Right ventricle myocardium inferior (tissue), 1 donor: ENCODE measurements around the gene PAQR6. TPM values are rescaled to one million over a fixed set of nuclear protein-coding genes. Genes with fewer than 3 reads are reported as not detected.

Experiments
- ATAC-seq: fragments of 200-7000 bp; cut with Tn5 transposase; one replicate; pipeline ENCODE4 v1.9.1; 2020; ENCODE audit warnings: mild to moderate bottlenecking, moderate library complexity
- DNase-seq: peaks from one replicate; pipeline ENCODE4 v3.0.0; 2021; ENCODE audit errors: missing footprints
- intact Hi-C: fragments of 100-400 bp; cut with DNase I; formaldehyde crosslinking; loops from one replicate; pipeline ENCODE4 v1.11.0; 2022
- long read RNA-seq: library from polyadenylated mRNA; unstranded; transcript quantifications from one replicate; pipeline ENCODE4 v2.0.0, GENCODE V29; 2021
- total RNA-seq: library from RNA; stranded (reverse); fragmentation: NEBNext Ultra II Directional; extraction: Animal tissue kit (Norgen Biotek cat#: 25700); gene quantifications from one replicate; pipeline ENCODE4 v1.2.1, GENCODE V29; 2021
- donor health status: DM: no; HTN: yes; CAD: no; lungs with severe emphysema.

Gene PAQR6, protein sequence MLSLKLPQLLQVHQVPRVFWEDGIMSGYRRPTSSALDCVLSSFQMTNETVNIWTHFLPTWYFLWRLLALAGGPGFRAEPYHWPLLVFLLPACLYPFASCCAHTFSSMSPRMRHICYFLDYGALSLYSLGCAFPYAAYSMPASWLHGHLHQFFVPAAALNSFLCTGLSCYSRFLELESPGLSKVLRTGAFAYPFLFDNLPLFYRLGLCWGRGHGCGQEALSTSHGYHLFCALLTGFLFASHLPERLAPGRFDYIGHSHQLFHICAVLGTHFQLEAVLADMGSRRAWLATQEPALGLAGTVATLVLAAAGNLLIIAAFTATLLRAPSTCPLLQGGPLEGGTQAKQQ
- 0.54 TPM for total RNA-seq
- long read RNA-seq, partial matches to known transcripts: 0 of 1 reads
- long read RNA-seq, other reads (novel, unspliced or antisense): 1 of 1 reads

DNA sequence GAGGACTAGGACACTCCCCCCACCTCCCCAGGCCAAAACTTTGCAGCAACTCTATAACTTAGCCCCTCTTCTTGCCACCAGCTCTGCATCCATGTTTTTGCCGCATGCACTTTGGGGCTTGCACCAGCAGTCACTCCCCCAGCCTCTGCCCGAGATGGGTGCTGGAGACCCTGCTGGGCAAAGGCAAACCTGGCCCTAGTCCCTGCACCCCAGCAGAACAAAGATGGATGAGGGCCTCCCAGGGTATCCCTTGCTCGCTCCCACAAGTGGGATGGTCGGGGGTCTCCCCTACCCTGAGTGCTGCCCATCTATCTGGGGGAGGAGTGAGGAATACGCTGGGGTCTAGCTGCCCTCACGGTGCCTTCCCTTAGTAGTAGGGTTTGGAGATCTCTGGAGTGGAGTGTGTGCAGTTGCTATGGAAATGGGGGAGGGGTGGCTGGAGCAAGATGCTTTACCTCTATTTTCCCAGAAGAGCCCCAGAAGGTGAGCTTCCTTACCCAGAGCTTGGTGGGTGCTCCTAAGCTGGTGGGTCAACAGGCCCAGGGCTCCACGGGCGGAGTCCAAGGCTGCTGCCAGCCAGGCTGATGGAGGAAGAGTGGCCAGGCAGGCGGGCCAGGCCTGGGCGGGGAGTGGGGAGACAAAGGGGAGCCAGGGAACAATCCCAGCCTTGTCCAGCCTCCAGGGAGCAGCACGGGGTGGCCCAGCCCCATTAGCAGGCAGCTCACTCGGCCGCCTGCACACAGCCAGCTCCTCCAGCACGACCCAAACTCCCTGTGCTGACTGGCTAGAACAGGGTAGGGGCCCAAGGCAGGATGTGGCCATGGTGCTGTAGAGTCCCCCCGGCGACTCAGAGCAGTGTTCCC is at the start of gene PAQR6:
TSS of gene PAQR6 (minus strand) at position 597 of the 863 bp plus-strand sequence. CDS start 1,325 bp downstream, outside the sequence.
- ATAC-seq (peak; percentile 38), DNase-seq (no peak)
- intact Hi-C loops: no loop called here

DNA sequence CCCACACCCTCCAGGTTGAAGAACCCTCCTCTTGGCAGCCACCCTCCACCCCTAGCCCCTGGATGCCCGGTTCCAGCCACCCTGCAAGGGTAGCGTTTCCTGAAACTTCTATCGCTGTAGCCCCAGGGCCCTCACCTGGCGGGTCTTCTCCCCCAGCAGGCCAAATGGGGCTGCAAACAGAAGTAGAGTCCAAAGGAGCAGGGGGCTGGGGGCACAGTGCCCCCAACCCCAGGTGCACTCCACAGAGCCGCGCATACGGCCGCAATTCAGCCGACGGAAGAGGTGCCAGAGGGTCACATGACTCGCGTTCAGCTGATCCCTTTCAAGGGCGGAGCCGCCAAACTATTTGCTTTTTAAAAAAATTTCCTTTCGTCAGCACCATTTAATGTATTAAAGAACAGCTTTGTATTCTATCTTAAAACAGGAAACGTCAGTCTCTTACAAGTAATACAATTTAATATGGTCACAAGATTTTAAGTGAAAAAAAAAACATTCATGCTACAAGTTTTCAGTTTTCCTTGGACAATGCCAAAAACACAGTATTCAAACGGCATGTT is 47.6 kb upstream of the PAQR6 start, which contains the start of gene GLMP:
TSS of gene GLMP (minus strand) at position 289 of the 557 bp plus-strand sequence. CDS start at position 255, 34 bp downstream.
- peak; percentile 49 for ATAC-seq
- peak; percentile 80 for DNase-seq
- intact Hi-C loops: no loop called here

DNA sequence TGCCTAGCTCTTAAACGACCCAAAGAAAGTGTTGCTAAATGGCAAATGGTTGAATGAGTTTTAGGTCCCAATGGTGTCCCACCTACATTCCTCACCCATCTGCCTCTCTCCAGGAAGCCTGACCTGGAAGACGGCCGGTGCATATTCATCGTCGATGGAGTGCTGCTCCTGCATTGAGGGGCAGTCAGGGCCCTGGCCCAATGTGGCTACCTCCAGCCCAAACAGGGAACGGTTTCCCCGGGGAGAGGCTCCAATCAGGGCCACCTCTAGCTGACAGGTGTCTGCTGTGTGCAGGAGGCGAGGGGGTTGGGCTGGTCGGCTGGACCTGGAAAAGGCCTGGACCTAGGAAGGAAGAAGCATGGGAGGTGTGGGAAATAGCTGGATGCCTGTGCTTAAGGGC is 46.0 kb upstream of the PAQR6 start:
- intact Hi-C loops: no loop called here
- DNase-seq (no peak), ATAC-seq (no peak)

DNA sequence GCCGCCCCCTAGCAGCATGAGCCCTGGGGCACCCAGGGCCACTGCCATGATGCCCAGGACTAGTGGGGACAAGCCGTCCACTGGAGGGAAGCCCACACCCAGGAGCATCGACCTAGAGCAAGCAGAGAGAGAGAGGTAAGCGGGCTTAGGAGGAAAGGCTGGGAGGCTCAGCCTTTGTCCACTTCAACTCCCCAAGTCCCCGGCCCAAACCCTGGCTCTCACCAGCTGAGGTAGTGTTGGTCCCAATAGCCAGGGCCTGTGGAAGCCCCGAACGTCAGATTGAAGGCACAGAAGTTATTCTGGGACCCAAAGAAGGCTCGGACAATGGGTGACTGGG is 45.2 kb upstream of the PAQR6 start:
- ATAC-seq: no peak
- no peak for DNase-seq
- intact Hi-C loops: no loop called here

DNA sequence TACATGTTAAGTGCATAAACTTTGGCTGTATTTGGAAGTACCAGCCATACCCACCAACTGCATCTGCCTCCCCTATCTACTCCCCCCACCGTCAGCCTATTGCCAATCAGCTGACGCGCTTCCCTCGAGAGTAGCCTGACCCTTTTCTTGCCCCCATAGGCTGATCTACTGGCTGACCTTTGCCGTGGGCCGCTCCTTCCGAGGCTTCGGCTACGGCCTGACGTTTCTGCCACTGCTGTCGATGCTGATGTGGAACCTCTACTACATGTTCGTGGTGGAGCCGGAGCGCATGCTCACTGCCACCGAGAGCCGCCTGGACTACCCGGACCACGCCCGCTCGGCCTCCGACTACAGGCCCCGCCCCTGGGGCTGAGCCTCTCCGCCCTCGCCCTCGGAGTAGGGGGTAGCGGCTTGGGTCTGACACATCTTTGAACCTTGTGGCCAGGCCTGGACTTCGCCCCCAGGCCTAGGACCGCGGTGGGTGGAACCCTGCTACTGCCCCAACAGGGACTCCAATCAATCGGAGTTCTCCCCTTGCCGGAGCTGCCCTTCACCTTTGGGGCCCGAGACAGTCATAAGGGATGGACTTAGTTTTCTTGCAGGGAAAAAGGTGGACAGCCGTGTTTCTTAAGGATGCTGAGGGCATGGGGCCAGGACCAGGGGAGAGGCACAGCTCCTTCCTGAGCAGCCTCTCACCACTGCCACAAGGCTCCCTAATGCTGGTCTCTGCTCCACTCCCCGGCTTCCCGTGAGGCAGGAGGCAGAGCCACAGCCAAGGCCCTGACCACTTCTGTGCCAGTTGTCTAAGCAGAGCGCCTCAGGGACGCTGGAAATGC is 43.6 kb upstream of the PAQR6 start:
- DNase-seq (peak; percentile 96), ATAC-seq (peak; percentile 96)
- intact Hi-C loops: no loop called here

DNA sequence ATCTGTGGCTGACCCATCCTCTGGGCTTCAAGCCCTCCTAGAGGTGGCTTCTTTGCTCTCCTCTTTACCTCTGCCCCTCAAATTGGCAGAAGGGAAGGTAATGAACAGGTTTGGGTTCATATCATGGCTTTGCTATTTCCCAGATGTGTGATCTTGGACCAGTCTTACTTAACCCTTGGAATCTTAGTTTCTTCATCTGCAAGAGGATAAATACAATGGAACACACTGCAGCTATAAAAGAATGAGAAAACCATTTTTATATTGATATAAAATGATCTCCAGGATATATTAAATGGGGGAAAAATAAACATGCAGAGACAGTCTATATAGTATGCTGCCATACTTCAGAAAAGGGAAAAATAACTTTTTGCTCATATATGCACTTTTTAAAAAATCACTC is 42.0 kb upstream of the PAQR6 start:
- intact Hi-C loops: no loop called here
- no peak for DNase-seq
- ATAC-seq: no peak

DNA sequence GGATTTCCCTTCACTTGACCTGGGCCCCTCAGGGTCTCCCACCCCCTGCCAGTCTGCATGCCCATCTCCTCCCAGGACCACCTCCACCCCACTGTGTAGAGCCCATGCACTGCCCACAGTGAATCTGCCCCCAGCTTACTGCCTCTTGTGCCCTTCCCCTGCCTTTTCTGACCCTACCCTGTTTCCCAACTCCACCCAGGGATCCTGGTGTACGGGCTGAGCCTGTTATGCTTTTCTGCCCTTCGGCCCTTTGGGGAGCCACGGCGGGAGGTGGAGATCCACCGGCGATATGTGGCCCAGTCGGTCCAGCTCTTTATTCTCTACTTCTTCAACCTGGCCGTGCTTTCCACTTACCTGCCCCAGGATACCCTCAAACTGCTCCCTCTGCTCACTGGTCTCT is 38.2 kb upstream of the PAQR6 start:
- DNase-seq: no peak
- intact Hi-C loops: no loop called here
- ATAC-seq: no peak

DNA sequence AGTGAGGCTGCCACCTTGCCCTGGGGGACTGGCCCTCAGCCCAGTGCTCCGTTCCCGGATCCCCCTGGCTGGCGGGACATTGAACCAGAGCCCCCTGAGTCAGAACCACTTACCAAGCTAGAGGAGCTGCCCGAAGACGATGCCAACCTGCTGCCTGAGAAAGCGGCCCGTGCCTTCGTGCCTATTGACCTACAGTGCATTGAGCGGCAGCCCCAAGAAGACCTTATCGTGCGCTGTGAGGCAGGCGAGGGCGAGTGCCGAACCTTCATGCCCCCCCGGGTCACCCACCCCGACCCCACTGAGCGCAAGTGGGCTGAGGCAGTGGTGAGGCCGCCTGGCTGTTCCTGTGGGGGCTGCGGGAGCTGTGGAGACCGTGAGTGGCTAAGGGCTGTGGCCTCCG is 37.6 kb upstream of the PAQR6 start:
- DNase-seq (no peak), ATAC-seq (no peak)
- intact Hi-C loops: no loop called here

DNA sequence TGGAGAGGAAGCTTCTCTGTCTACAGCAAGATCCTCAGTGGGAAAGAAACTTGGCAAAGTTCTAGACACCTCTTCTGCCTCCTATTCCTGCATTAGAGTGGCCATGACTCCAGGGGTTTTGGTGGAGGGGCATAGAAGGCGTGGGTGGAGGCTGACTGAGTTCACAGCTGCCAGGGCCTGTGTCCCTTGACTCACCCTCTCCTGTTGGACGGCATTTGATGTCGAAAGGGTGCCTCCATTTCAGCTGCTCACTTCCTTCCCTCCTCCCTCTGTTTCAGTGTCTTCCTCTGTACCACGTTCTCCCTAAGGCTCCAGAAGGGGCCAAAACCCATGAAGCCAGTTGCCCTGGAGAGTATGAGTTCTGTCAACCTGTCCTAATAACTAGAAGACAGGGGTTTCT is 36.9 kb upstream of the PAQR6 start:
- no peak for DNase-seq
- no peak for ATAC-seq
- intact Hi-C loops: loop anchor here (5.0 kb wide), 1 partner anchor 53 kb away; the partner anchor contains the start of genes CCT3 and TSACC

DNA sequence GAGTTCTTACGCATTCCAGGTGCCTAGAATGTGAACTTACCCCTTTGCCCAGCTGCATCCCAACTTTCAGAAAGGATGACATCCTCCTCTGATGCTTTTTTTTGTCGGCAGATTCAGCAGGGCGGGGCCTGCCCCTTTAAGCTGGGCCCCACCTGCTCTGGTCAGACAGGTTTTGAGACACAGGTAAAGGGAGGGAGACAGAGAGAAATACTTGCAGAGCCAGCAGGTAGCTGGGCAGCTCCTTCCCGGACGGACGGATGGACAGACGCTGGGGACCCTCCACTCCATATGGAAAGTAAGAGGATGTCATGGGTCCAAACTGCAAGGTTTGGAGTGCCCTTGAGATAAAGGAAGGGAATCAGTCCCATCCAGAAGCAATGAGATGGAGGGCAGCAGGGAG is 36.3 kb upstream of the PAQR6 start, which contains the start of gene TMEM79:
TSS of gene TMEM79 (plus strand) at position 214 of the 400 bp plus-strand sequence. CDS start 902 bp downstream, outside the sequence.
- DNase-seq: no peak
- intact Hi-C loops: loop anchor here (5.0 kb wide), 1 partner anchor 53 kb away; the partner anchor contains the start of genes CCT3 and TSACC
- no peak for ATAC-seq

DNA sequence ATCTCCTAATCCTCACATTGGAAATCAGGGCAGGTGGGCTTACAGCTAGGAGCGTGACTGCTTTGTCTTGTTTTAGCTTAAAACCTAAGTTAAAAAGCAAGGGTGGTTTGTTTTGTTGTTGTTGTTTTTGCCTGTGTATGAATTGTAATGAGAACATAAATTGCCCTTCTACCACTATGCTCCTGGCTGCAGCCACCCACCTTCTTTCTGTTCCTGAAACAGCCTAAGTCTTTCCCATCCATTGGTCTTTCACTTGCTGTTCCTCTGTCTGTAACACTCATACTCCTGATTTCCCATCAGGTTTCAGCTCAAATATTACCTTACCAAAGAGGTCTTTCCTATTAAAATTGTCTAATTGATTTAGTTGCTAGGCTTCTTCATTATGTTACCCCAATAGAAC is 35.7 kb upstream of the PAQR6 start:
- no peak for ATAC-seq
- no peak for DNase-seq
- intact Hi-C loops: loop anchor here (5.0 kb wide), 1 partner anchor 54 kb away; the partner anchor contains the start of genes CCT3 and TSACC

DNA sequence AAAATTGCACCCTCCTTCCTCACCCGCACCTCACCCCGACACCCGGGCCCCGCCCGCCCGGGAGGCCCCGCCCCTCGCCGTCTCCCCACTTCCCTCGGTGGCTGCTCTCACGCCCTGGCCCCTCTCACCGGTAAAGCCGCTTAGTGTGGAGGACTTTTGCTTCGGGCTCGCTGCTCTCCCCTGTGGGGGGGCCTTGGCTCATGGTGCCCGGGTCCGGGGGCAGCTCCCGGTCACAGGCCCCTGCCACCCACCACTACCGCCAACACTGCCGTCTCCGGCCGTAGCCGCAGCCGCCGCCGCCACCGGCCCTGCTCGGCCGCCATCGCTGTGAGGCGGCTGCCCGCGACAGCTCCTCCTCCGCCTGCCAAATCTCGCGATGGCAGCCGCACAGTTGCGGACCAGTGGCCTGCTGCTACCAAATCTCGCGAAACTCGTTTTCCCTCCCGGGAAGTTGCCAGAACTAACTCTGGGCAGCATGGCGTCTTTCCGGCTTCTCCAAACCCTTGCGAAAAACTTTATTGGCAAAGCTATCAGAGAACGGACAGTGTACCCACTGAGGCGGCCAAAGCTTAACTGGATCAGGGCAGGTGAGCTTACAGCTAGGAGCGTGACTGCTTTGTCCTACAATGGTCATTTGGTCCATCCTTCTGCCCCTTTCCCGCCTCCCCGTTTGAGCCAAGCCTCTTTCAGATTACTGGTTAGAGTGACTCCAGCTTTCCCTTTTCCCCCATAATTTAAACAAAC is 34.8 kb upstream of the PAQR6 start, which contains the start of gene SMG5:
TSS of gene SMG5 (minus strand) at position 347 of the 744 bp plus-strand sequence. CDS start at position 202, 145 bp downstream.
- DNase-seq (peak; percentile 98), ATAC-seq (peak; percentile 94)
- intact Hi-C loops: loop anchor here (5.0 kb wide), 1 partner anchor 55 kb away; the partner anchor contains the start of genes CCT3 and TSACC

DNA sequence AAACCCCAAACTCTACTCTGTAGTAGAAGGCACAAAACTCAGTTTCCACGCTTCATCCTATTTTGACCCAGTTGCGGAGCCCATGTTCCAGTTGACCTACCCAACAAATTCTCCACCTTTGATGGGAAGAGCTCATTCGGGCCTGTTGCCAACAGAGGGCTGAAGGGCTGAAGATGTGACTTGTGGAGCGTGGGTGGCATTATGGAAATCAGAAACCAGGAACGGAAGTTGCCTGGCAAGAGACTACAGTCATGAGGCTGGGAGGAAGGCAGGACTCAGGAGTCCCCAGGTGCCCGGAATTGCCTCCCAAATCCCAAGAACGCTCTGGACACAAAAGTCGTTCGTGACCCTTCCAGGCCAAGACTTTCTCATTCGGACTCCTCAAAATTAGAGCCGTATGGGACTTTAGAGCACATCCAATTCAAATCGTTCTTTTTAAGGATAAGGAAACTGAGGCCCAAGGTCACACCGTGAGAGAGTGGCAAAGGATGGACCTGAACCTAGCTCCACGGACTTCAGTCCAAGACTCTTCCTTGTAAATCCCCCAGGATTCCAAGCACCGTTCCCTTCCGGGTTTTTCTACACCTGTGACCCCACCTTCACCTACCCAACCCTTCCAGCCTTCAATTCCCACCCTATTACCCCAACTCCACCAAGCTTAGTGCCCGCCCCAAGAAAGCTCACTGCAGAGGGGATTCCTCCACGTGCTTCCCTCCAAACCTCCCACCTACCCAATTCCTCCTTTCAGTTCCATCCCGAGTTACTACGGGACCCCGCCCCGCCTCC is 34.0 kb upstream of the PAQR6 start:
- ATAC-seq (no peak), DNase-seq (no peak)
- intact Hi-C loops: loop anchor here (5.0 kb wide), 1 partner anchor 55 kb away; the partner anchor contains the start of genes CCT3 and TSACC

DNA sequence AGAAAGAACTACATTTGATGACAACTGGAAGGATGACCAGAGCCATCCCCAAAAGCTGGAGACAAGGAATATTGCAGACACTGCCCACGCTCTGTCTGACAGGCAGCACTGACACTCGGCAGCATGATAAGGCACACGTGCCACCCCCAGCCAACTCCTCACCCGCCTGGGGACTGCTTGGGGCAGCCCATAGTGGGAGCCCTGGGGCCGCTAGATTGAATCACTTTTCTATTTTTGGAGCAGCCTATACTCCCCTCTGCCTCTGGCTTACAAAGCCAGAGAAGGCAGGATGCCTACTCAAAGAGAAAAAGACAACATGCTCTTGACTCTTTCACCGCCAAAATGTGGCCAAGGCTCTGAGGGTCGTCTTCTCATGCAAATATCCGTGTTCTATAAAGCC is 33.4 kb upstream of the PAQR6 start:
- DNase-seq (peak; percentile 78), ATAC-seq (peak; percentile 77)
- intact Hi-C loops: loop anchor here (5.0 kb wide), 1 partner anchor 56 kb away; the partner anchor contains the start of genes CCT3 and TSACC

DNA sequence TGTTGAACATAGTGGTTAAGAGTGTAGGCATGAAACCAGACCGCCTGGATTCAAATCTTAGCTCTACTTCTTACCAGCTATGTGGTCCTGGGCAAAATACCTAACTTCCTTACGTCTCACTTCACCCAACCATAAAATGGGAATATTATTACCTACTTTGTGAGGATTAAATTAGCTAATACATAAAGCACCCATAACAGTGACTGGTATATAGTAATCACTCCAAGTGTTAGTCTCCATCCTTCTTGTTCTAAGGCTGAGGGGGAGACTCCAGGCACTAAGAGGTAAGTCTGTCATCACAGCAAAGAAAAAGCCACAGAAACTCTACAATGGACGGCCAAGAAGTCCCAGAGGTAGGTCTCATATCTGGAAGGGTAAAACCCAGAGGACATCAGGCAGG is 32.0 kb upstream of the PAQR6 start:
- DNase-seq (no peak), ATAC-seq (no peak)
- intact Hi-C loops: loop anchor here (5.0 kb wide), 2 partner anchors 43 to 57 kb away; partner anchors contain the start of genes CCT3 and TSACC

DNA sequence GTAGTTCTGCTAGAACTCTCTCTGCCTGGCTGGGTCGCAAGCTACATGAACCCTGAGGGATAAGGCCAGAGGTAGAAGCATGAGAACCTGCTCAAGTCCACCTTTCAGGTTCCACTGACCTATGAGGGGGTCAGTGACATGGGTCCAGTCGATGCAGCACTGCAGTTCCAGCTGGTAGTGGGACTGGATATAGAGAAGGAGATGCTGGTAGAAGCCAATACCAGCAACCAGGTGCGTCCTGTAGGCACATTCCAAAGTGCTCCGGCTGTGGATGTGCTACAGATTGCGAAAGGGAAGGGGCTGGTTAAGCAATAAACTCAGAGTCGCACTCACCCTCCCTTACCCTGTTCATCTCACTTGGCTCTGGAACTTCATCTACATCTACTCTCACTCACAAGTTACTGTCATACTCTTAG is 29.1 kb upstream of the PAQR6 start:
- ATAC-seq: no peak
- intact Hi-C loops: loop anchor here (5.0 kb wide), 1 partner anchor 40 kb away; no protein-coding TSS in a partner anchor
- no peak for DNase-seq
